Neural progenitor cell (in vitro differentiated cells): ENCODE results near the gene SLC25A19.

ENCODE experiments used
- CTCF ChIP-seq: fragments of 200-600 bp; sonication (generic); IDR thresholded peaks from 2 replicates; pipeline ENCODE4 v1.5.1; 2017; ENCODE audit warnings: antibody characterized with exemption, mild to moderate bottlenecking
- EZH2 ChIP-seq: fragments of 200-600 bp; sonication (generic); IDR thresholded peaks from 2 replicates; pipeline ENCODE4 v1.6.1; 2017; ENCODE audit warnings: antibody characterized with exemption, mild to moderate bottlenecking, moderate library complexity
- EZH2phosphoT487 ChIP-seq: fragments of 200-600 bp; sonication (generic); IDR thresholded peaks from 2 replicates; pipeline ENCODE4 v1.6.1; 2017; ENCODE audit warnings: antibody characterized with exemption

GRCh38 chr17:75273977-75274708, 15.1 kb downstream of the SLC25A19 start:
- TF ChIP-seq CTCF (no peak), EZH2 (no peak), EZH2phosphoT487 (no peak)
